GM11168 (cell line): ENCODE data around the gene PANK1.

Experiments used
- in situ Hi-C: fragments of 300-500 bp; cut with MboI; formaldehyde crosslinking; loops from one replicate; pipeline ENCODE4 v1.12.0; 2022; ENCODE audit warnings: low sequenced_read_pairs; ENCODE audit not compliant: unreplicated experiment

Gene PANK1

DNA sequence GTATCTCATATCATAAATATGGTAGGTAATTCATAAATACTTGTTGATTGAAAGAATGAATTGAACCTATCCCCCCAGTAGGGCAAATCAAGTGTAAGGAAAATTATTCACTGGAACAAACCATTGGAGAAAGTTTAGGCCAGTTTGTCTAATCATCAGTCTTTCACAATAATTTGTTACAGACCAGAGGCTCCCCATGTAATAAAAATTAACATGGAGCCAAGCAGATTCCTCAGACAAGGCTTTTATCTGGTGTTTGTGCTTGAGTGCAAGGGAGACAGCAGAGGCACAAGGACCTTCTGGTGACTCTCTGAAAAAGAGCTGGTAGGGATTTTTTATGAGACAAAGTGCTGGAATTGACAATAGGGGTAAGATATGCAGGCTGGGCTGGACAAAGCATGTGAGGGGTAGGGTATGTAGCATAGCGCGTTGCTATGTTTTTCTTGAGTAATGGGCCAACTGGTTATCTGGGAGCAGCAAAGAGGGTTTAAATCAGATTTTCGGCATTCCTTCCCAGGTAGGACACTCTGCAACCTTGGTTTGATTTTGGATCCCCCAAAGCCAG, 7.8 kb upstream of the PANK1 start:
- in situ Hi-C loops: no loop called here

GRCh38 chr10:89651916-89652573, 7.0 kb upstream of the PANK1 start:
- in situ Hi-C loops: no loop called here

GRCh38 chr10:89651205-89651915, 6.3 kb upstream of the PANK1 start:
- in situ Hi-C loops: no loop called here

DNA sequence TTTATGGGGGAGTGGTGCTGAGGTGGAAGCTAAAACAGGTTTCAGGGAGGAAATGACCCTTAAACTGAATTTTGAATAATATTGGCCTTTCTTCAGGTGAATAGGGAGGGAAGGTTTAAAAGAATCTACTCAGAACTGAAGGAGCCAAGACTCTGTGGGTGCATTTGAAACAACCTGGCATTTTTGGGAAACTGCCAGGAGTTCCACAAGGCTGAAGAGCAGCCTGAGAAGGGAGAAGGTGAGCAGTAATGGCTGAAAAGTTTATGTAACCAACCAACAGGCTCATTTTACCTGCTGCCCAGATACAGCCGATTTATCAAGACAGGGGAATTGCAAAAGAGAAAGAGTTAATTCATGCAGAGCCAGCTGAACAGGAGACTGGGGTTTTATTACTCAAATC, 4.0 kb upstream of the PANK1 start:
- in situ Hi-C loops: no loop called here

DNA sequence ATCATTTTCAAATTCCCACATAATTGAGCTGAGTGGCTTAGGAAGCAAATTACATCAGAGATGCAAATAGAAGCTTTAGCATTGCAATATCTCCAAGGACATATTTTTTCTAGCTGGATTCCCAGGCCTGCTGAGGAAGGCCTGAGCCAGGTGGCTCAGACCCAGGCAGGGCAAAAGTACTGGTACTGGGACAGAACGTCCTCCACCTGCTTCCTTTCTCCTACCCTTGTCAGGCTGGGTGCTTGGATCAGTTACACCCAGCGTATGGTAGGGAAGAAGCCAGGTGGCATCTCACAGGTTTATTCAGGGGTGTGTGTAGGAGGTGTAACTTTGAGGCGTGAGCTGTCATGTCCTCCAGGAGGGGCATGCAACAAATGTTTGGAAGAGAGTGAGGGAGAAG, 3.0 kb upstream of the PANK1 start:
- in situ Hi-C loops: no loop called here

- in situ Hi-C loops: no loop called here
Observed at GRCh38 chr10:89646889-89647657, 2.0 kb upstream of the PANK1 start.

GRCh38 chr10:89645742-89646172, 715 bp upstream of the PANK1 start:
- in situ Hi-C loops: no loop called here

DNA sequence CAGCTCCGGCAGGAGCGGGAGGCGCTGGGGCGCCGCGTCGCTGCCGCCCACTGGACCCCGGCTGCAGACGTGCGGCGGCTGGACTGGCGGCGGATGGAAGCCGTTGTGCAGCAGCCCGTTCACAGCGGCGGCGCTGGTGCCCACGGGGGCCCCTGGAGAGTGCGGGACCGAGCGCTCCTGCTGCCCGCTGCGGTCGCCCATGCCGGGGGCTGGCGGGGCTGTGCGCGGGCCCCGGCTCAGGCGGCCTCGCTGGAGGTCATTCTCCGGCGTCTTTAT, 413 bp downstream of the PANK1 start:
- in situ Hi-C loops: no loop called here

- in situ Hi-C loops: no loop called here
Observed at GRCh38 chr10:89643812-89644690, 991 bp downstream of the PANK1 start.

GRCh38 chr10:89643431-89643811, 1.6 kb downstream of the PANK1 start:
- in situ Hi-C loops: no loop called here

DNA sequence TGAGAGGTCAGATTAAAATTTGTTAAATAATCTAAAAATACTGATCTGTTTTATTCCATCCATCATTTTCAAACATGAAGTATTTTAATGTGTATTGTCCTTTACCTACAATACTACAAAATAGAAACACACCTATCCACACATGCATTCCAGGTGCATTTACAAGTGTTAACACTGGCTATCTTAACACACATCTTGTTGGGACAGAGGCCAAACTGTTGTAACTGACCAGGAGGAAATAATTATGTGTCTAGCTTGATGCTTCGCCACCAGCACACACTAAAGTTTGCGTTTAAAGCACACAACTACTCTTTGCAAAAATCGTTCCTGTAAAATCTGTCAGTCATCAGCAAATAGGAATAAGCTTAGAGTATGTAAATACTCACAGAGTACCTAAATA, 2.8 kb downstream of the PANK1 start:
- in situ Hi-C loops: no loop called here

GRCh38 chr10:89640241-89640640, 4.8 kb downstream of the PANK1 start:
- in situ Hi-C loops: no loop called here

GRCh38 chr10:89639326-89639725, 5.7 kb downstream of the PANK1 start:
- in situ Hi-C loops: no loop called here

DNA sequence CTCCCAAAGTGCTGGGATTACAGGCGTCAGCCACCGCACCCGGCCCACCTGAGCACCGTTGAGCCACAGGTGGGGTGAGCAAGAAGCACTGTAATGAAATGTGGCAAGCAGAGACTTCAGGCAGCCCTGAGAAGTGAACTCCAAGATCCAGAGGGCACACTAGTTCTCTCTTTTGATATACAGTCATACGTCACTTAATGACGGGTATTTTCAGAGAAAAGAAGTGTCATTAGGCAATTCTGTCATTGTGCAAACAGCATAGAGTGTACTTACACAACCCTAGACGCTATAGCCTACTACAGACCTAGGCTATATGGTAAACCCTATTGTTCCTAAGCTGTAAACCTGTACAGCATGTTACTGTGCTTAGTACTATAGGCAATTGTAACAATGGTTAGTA, 7.9 kb downstream of the PANK1 start:
- in situ Hi-C loops: no loop called here

DNA sequence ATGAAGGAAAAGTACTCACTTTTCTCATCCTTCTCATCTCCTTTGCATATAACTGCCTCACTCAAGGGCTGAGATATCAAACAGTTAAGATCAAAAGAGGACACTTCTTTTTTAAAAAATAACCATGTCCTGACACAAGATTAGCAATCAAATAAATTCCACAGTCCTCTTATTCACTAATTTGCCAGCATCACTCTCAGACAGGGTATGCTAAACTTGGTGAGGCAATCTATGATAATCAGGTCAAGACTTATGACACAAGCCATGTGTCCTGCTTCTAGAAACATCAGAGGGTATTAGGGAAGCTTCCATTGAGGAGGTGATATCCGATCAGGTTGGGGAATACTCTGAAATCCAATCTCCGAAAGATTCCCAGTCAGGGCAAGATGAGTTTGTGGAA, 10.4 kb downstream of the PANK1 start:
- in situ Hi-C loops: no loop called here

GRCh38 chr10:89633484-89633883, 11.6 kb downstream of the PANK1 start:
- in situ Hi-C loops: no loop called here

GRCh38 chr10:89632824-89633223, 12.2 kb downstream of the PANK1 start:
- in situ Hi-C loops: no loop called here

- in situ Hi-C loops: no loop called here
Observed at GRCh38 chr10:89627830-89628229, 17.2 kb downstream of the PANK1 start.

DNA sequence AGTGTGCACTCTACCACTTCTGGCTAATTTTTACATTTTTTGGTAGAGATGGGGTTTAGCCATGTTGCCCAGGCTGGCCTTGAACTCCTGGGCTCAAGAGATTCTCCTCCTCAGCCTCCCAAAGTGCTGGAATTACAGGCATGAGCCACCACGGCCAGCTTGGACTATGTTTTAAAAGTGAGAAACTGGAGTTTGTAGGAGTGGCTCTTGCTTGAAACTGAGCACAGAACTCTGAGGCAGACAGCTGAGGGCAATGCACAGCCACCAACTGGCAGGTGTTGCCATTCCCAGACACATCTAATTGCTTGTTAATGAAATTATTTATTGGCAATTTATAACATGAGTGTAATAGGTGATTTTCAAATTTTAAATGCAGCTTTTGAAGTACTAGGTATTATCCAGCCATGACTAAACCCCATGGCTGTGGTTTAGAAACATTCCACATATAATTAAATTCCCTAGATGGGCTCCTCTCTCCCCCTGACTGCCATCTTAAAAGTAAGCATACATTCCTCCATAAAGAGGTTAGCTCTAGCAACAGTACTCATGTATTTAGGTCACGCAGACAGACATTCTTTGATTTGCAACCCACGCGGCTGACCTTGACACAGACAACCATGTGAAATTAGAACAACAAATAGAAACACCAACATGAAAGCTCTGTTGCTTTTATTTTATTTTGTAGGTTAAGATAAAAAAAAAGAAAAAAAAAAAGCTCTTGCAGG, 19.8 kb downstream of the PANK1 start:
- in situ Hi-C loops: no loop called here

- in situ Hi-C loops: no loop called here
Observed at GRCh38 chr10:89624020-89624419, 21.0 kb downstream of the PANK1 start.
